ENCODE results near the gene SH2D2A. TPM values are rescaled to one million over a fixed set of nuclear protein-coding genes. Genes with fewer than 3 reads are reported as not detected.

The SH2D2A gene
- total RNA-seq, 2 experiments from 2014 or later = 51.6 to 51.8 TPM

GRCh38 chr1:156795374-156795733 lies 21.3 kb downstream of the SH2D2A start:
- Histone ChIP-seq H3K27ac (ENCODE audit: low read depth in 1 of 2, low read length in 2 of 2) (no peak overlapping the region), H3K4me3 (ENCODE audit: low read length) (no peak overlapping the region), H3K4me1 (ENCODE audit: insufficient read depth, low read length) (peaks cover 3% of the 10 kb centered on the region), H3K36me3 (ENCODE audit: insufficient read depth, low read length) (peaks cover 91% of the 10 kb centered on the region), H3K27me3 (ENCODE audit: control insufficient read depth in 1 of 2, insufficient read depth in 2 of 2, low read length in 2 of 2) (no peaks in the 10 kb centered on the region), H3K9me3 (ENCODE audit: control insufficient read depth in 1 of 2, insufficient read depth in 1 of 2, low read length in 2 of 2) (no peaks in the 10 kb centered on the region)
- intact Hi-C loops (cut with DNase I, micrococcal nuclease) = loop anchor here in 1 of 2 experiments (5.0 kb wide), 1 partner anchor 132 kb away; no protein-coding TSS in a partner anchor
- ATAC-seq (ENCODE audit: poor library complexity) (no peak), DNase-seq (no peak)
- ChIA-PET CTCF (interaction anchor here (0.7 to 7.6 kb wide), 6 partner anchors 43 to 132 kb away, joined by 3 to 87 read pairs (median 4); partner anchors contain the start of gene NTRK1), POLR2A (no interaction called here)
- Mint-ChIP-seq H3K4me3 (no peak overlapping the region), H3K9me3 (no peaks in the 10 kb centered on the region), H3K27me3 (no peaks in the 10 kb centered on the region), H3K27ac (no peak overlapping the region), H3K4me1 (ENCODE audit: low read depth) (no peaks in the 10 kb centered on the region), H3K36me3 (ENCODE audit: low read depth) (peaks cover 88% of the 10 kb centered on the region)
- no peak for TF ChIP-seq CTCF (IDR thresholded peaks at IDR 0.05)

GRCh38 chr1:156794506-156795373 lies 21.9 kb downstream of the SH2D2A start:
- no peak for ATAC-seq (ENCODE audit: poor library complexity)
- H3K27me3 Mint-ChIP-seq = no peaks in the 10 kb centered on the region

More at GRCh38 chr1:156794506-156795373, 21.9 kb downstream of the SH2D2A start:
- Mint-ChIP-seq H3K36me3 (ENCODE audit: low read depth) (peaks cover 88% of the 10 kb centered on the region), H3K27ac (no peak overlapping the region), H3K9me3 (no peaks in the 10 kb centered on the region), H3K4me1 (ENCODE audit: low read depth) (no peaks in the 10 kb centered on the region), H3K4me3 (no peak overlapping the region)
- intact Hi-C loops (cut with DNase I, micrococcal nuclease) = loop anchor here in 1 of 2 experiments (5.0 kb wide), 1 partner anchor 133 kb away; no protein-coding TSS in a partner anchor
- no peak for TF ChIP-seq CTCF (IDR thresholded peaks at IDR 0.05)
- Histone ChIP-seq H3K27ac (ENCODE audit: low read depth in 1 of 2, low read length in 2 of 2) (no peak overlapping the region), H3K9me3 (ENCODE audit: control insufficient read depth in 1 of 2, insufficient read depth in 1 of 2, low read length in 2 of 2) (no peaks in the 10 kb centered on the region), H3K36me3 (ENCODE audit: insufficient read depth, low read length) (peaks cover 87% of the 10 kb centered on the region), H3K4me3 (ENCODE audit: low read length) (no peak overlapping the region), H3K27me3 (ENCODE audit: control insufficient read depth in 1 of 2, insufficient read depth in 2 of 2, low read length in 2 of 2) (no peaks in the 10 kb centered on the region), H3K4me1 (ENCODE audit: insufficient read depth, low read length) (peaks cover 2% of the 10 kb centered on the region)
- no peak for DNase-seq
- CTCF ChIA-PET = interaction anchor here (0.7 to 1.5 kb wide), 5 partner anchors 10 to 133 kb away, joined by 3 to 5 read pairs (median 3); partner anchors contain the start of gene NTRK1
- POLR2A ChIA-PET = no interaction called here

Data from CD4-positive, alpha-beta T cell (primary cell).